ENCODE data around the gene PODXL. TPM values are rescaled to one million over a fixed set of nuclear protein-coding genes. Genes with fewer than 3 reads are reported as not detected.

The PODXL gene
- total RNA-seq, 1 experiment from 2014 or later, result 27.1 TPM

Other genes with a start within 250 kb of the PODXL start
- 51.5 and 53.3 TPM in 2 replicates for gene MKLN1, start 228.8 kb downstream of the PODXL start, total RNA-seq (2014; rRNA removed; shearing (Covaris generic))